ENCODE results near the gene SLX4IP.

Gene SLX4IP

GRCh38 chr20:10658051-10658823, 223.1 kb downstream of the SLX4IP start:
- no peaks in the 10 kb centered on the region for H3K9me3 ChIP-seq
- intact Hi-C loops (cut with DNase I; ENCODE audit: low total_unique reads) = no loop called here
- no peaks in the 10 kb centered on the region for H3K27me3 ChIP-seq
- peaks cover 0 to 100% (median 84%) of the 10 kb centered on the region in 4 donors for H3K4me1 ChIP-seq
- peak overlapping the region in 1 of 2 donors; percentile 22 for H3K4me3 ChIP-seq
- TF ChIP-seq CTCF (IDR thresholded peaks at IDR 0.05) = no peak
- peaks cover 70 to 76% (median 71%) of the 10 kb centered on the region in 3 donors for H3K36me3 ChIP-seq
- DNase-seq = peak in 1 of 2 donors; percentile 73
- H3K27ac ChIP-seq = peak overlapping the region; percentile 99

- intact Hi-C loops (cut with DNase I; ENCODE audit: low total_unique reads) = no loop called here
- Histone ChIP-seq H3K9me3 (no peaks in the 10 kb centered on the region), H3K4me3 (peak overlapping the region in 1 of 2 donors; percentile 22), H3K4me1 (peaks cover 0 to 100% (median 85%) of the 10 kb centered on the region in 4 donors), H3K36me3 (peaks cover 71 to 78% (median 72%) of the 10 kb centered on the region in 3 donors), H3K27ac (peak overlapping the region; percentile 99), H3K27me3 (no peaks in the 10 kb centered on the region)
- no peak for DNase-seq
- no peak for TF ChIP-seq CTCF (IDR thresholded peaks at IDR 0.05)
Observed at GRCh38 chr20:10658876-10659632, 223.9 kb downstream of the SLX4IP start.

- peaks cover 0 to 100% (median 83%) of the 10 kb centered on the region in 4 donors for H3K4me1 ChIP-seq
- peak overlapping the region; percentile 99 for H3K27ac ChIP-seq
- peak overlapping the region in 1 of 2 donors; percentile 31 for H3K4me3 ChIP-seq
- DNase-seq = no peak
- H3K36me3 ChIP-seq = peaks cover 63 to 74% (median 66%) of the 10 kb centered on the region in 3 donors
- no peaks in the 10 kb centered on the region for H3K27me3 ChIP-seq
- TF ChIP-seq CTCF (IDR thresholded peaks at IDR 0.05) = no peak
- intact Hi-C loops (cut with DNase I; ENCODE audit: low total_unique reads) = loop anchor here (5.0 kb wide), 1 partner anchor 103 kb away; no protein-coding TSS in a partner anchor
- no peaks in the 10 kb centered on the region for H3K9me3 ChIP-seq
Observed at GRCh38 chr20:10659651-10660601, 224.8 kb downstream of the SLX4IP start.

- no peaks in the 10 kb centered on the region for H3K27me3 ChIP-seq
- peak overlapping the region; percentile 99 for H3K27ac ChIP-seq
- peak; percentile 65 to 87 for DNase-seq
- no peak for TF ChIP-seq CTCF (IDR thresholded peaks at IDR 0.05)
- intact Hi-C loops (cut with DNase I; ENCODE audit: low total_unique reads) = loop anchor here (5.0 kb wide), 1 partner anchor 103 kb away; no protein-coding TSS in a partner anchor
- H3K36me3 ChIP-seq = peaks cover 56 to 67% (median 59%) of the 10 kb centered on the region in 3 donors
- peaks cover 0 to 100% (median 84%) of the 10 kb centered on the region in 4 donors for H3K4me1 ChIP-seq
- H3K9me3 ChIP-seq = no peaks in the 10 kb centered on the region
- peak overlapping the region in 1 of 2 donors; percentile 31 for H3K4me3 ChIP-seq
Observed at GRCh38 chr20:10660661-10661060, 225.6 kb downstream of the SLX4IP start.

GRCh38 chr20:10661261-10661660, 226.2 kb downstream of the SLX4IP start:
- TF ChIP-seq CTCF (IDR thresholded peaks at IDR 0.05) = no peak
- intact Hi-C loops (cut with DNase I; ENCODE audit: low total_unique reads) = loop anchor here (5.0 kb wide), 1 partner anchor 104 kb away; no protein-coding TSS in a partner anchor
- H3K27ac ChIP-seq = peak overlapping the region; percentile 99
- peaks cover 51 to 61% (median 53%) of the 10 kb centered on the region in 3 donors for H3K36me3 ChIP-seq
- H3K4me1 ChIP-seq = peaks cover 0 to 100% (median 83%) of the 10 kb centered on the region in 4 donors
- H3K27me3 ChIP-seq = no peaks in the 10 kb centered on the region
- H3K4me3 ChIP-seq = peak overlapping the region in 1 of 2 donors; percentile 31
- H3K9me3 ChIP-seq = no peaks in the 10 kb centered on the region
- no peak for DNase-seq
